HUDEP-2 (cell line): Measurements from ENCODE around the gene TRPV4.
"Not testable (repeated sequence)": the region's sequence is repeated elsewhere in the genome, so short reads cannot be mapped to it uniquely, and the experiment has no call there.

Source experiments
- DNase-seq, 76 experiments: peaks; one replicate each; lab custom pipeline; 2025; ENCODE audit not compliant: unreplicated experiment in 76 of 76; lab: John Stamatoyannopoulos, UW

The TRPV4 gene

GRCh38 chr12:109861689-109862314, 28.6 kb upstream of the TRPV4 start:
- no peak for DNase-seq

- no peak for DNase-seq
These were observed 27.8 kb upstream of the TRPV4 start for GRCh38 chr12:109860977-109861376.

- no peak for DNase-seq
These were observed 25.6 kb upstream of the TRPV4 start for GRCh38 chr12:109858764-109859163.

- DNase-seq: no peak
These were observed 24.5 kb upstream of the TRPV4 start for GRCh38 chr12:109857715-109858114.

GRCh38 chr12:109855377-109855776, 22.2 kb upstream of the TRPV4 start:
- no peak for DNase-seq

- DNase-seq: not testable (repeated sequence)
These were observed 17.3 kb upstream of the TRPV4 start for GRCh38 chr12:109850518-109850917.

GRCh38 chr12:109847142-109847735, 14.0 kb upstream of the TRPV4 start:
- DNase-seq: peak in 1 of 76 experiments; percentile 1

- DNase-seq: no peak
These were observed 12.6 kb upstream of the TRPV4 start for GRCh38 chr12:109845824-109846205.

GRCh38 chr12:109844983-109845823, 12.0 kb upstream of the TRPV4 start:
- peak in 74 of 76 experiments; percentile 12 to 89 (median 72) for DNase-seq

- no peak for DNase-seq
These were observed 10.9 kb upstream of the TRPV4 start for GRCh38 chr12:109844091-109844490.

- no peak for DNase-seq
These were observed 8.8 kb upstream of the TRPV4 start for GRCh38 chr12:109842021-109842420.

GRCh38 chr12:109841356-109841755, 8.2 kb upstream of the TRPV4 start:
- no peak for DNase-seq

GRCh38 chr12:109840305-109841074, 7.3 kb upstream of the TRPV4 start:
- no peak for DNase-seq

GRCh38 chr12:109839444-109839843, 6.2 kb upstream of the TRPV4 start:
- DNase-seq: no peak

- DNase-seq: no peak
These were observed 3.7 kb upstream of the TRPV4 start for GRCh38 chr12:109836916-109837315.

- no peak for DNase-seq
These were observed 2.6 kb upstream of the TRPV4 start for GRCh38 chr12:109835827-109836226.

- no peak for DNase-seq
These were observed 474 bp downstream of the TRPV4 start for GRCh38 chr12:109832541-109833306.

GRCh38 chr12:109831929-109832328, 1.3 kb downstream of the TRPV4 start:
- DNase-seq: no peak

GRCh38 chr12:109831365-109831764, 1.8 kb downstream of the TRPV4 start:
- no peak for DNase-seq

- DNase-seq: no peak
These were observed 2.5 kb downstream of the TRPV4 start for GRCh38 chr12:109830718-109831117.
